DOHH2 (cell line): ENCODE measurements around the gene NPPA.

Experiments
- H3F3A ChIP-seq: fragments of 200-600 bp; sonication (generic), shearing (Covaris generic); 2 replicates; pipeline ENCODE4 v1.6.0; 2016; ENCODE audit warnings: antibody characterized with exemption, mild to moderate bottlenecking; ENCODE audit not compliant: control insufficient read depth, insufficient read depth
- H3K27ac ChIP-seq: fragments of 200-600 bp; sonication (generic); 2 replicates; pipeline ENCODE4 v1.5.1; 2014; ENCODE audit warnings: low read depth, mild to moderate bottlenecking, low read length, moderate library complexity
- H3K27me3 ChIP-seq: fragments of 200-600 bp; sonication (generic); 2 replicates; pipeline ENCODE4 v1.6.1; 2014; ENCODE audit warnings: mild to moderate bottlenecking, low read length, mixed read lengths; ENCODE audit not compliant: control insufficient read depth
- H3K36me3 ChIP-seq: fragments of 200-600 bp; sonication (generic); 2 replicates; pipeline ENCODE4 v1.6.1; 2014; ENCODE audit warnings: mild to moderate bottlenecking, low read length, moderate library complexity, mixed read lengths; ENCODE audit not compliant: control insufficient read depth
- H3K4me1 ChIP-seq: fragments of 200-600 bp; sonication (generic); 2 replicates; pipeline ENCODE4 v1.6.1; 2014; ENCODE audit warnings: mild to moderate bottlenecking, low read length, mixed read lengths; ENCODE audit not compliant: control insufficient read depth
- H3K4me2 ChIP-seq: fragments of 200-600 bp; sonication (generic); 2 replicates; pipeline ENCODE4 v1.6.0; 2014; ENCODE audit warnings: mild to moderate bottlenecking, low read length, moderate library complexity
- H3K4me3 ChIP-seq: fragments of 200-600 bp; sonication (generic); 2 replicates; pipeline ENCODE4 v1.5.1; 2014; ENCODE audit warnings: mild to moderate bottlenecking, low read length, mixed read lengths
- H3K79me2 ChIP-seq: fragments of 200-600 bp; sonication (generic); 2 replicates; pipeline ENCODE4 v1.6.1; 2014; ENCODE audit warnings: mild to moderate bottlenecking, low read length, mixed read lengths; ENCODE audit not compliant: control insufficient read depth
- H3K9me2 ChIP-seq: fragments of 200-600 bp; sonication (generic); replicated peaks from 2 replicates; pipeline ENCODE4 v1.6.1; 2014; ENCODE audit warnings: mild to moderate bottlenecking, low read length, mixed read lengths; ENCODE audit not compliant: control insufficient read depth
- H3K9me3 ChIP-seq: fragments of 200-600 bp; sonication (generic); 2 replicates; pipeline ENCODE4 v1.6.1; 2014; ENCODE audit warnings: antibody characterized with exemption, low read length, mixed read lengths; ENCODE audit not compliant: control insufficient read depth, insufficient read depth
- H4K20me1 ChIP-seq: fragments of 200-600 bp; sonication (generic); 2 replicates; pipeline ENCODE4 v1.6.0; 2014; ENCODE audit warnings: low read depth, mild to moderate bottlenecking, antibody characterized with exemption, low read length, moderate library complexity; ENCODE audit not compliant: control insufficient read depth, insufficient read depth
- CTCF ChIP-seq: fragments of 200-600 bp; sonication (generic); IDR thresholded peaks from one replicate; pipeline ENCODE4 v1.5.1; 2014; ENCODE audit warnings: antibody characterized with exemption, mild to moderate bottlenecking, low read depth, low read length; ENCODE audit not compliant: poor library complexity, severe bottlenecking
- EZH2phosphoT487 ChIP-seq: fragments of 200-600 bp; sonication (generic); IDR thresholded peaks from 2 replicates; pipeline ENCODE4 v1.6.1; 2017; ENCODE audit warnings: borderline replicate concordance, mild to moderate bottlenecking, antibody characterized with exemption, low read length, moderate library complexity, mixed read lengths

NPPA gene

GRCh38 chr1:11850156-11850555 lies 2.6 kb upstream of the NPPA start:
- Histone ChIP-seq H3K9me2 (no peaks in the 10 kb centered on the region), H3K4me3 (no peak overlapping the region), H3K79me2 (no peaks in the 10 kb centered on the region), H3K9me3 (no peaks in the 10 kb centered on the region), H3K36me3 (peaks cover 19% of the 10 kb centered on the region), H3K4me1 (peaks cover 38% of the 10 kb centered on the region), H3K4me2 (no peak overlapping the region), H3K27me3 (peaks cover 6% of the 10 kb centered on the region), H4K20me1 (no peaks in the 10 kb centered on the region; the same call in 1 of the 2 replicates), H3K27ac (no peak overlapping the region), H3F3A (peaks cover 4% of the 10 kb centered on the region)
- TF ChIP-seq CTCF (no peak), EZH2phosphoT487 (no peak)

DNA sequence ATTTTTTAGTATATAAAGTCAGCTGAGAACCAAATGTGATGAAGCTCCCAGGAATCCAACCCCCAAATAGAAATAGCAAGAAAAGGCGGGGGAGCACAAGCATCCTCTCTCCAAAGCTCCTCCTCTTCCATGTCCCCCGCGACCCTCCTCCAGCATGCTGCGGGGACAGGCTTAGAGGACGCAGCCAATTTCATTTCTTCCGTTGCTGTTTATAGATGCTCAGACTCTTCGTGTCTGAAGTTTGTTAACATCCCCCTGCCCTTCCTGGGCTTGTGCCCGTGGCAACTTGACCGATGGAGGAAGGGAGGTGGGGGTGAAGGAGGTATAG lies 754 bp upstream of the NPPA start:
- H3K36me3 ChIP-seq, result peaks cover 37% of the 10 kb centered on the region
- H3F3A ChIP-seq, result peaks cover 4% of the 10 kb centered on the region
- H3K27ac ChIP-seq, result no peak overlapping the region
- TF ChIP-seq CTCF (no peak), EZH2phosphoT487 (no peak)
- no peaks in the 10 kb centered on the region for H3K79me2 ChIP-seq
- peak overlapping the region; percentile 3; the same call in 1 of the 2 replicates for H3K4me3 ChIP-seq
- H3K4me2 ChIP-seq, result peak overlapping the region; percentile 48
- no peaks in the 10 kb centered on the region; the same call in 1 of the 2 replicates for H4K20me1 ChIP-seq
- H3K27me3 ChIP-seq, result peaks cover 3% of the 10 kb centered on the region
- no peaks in the 10 kb centered on the region for H3K9me3 ChIP-seq
- H3K4me1 ChIP-seq, result peaks cover 56% of the 10 kb centered on the region
- no peaks in the 10 kb centered on the region for H3K9me2 ChIP-seq

DNA sequence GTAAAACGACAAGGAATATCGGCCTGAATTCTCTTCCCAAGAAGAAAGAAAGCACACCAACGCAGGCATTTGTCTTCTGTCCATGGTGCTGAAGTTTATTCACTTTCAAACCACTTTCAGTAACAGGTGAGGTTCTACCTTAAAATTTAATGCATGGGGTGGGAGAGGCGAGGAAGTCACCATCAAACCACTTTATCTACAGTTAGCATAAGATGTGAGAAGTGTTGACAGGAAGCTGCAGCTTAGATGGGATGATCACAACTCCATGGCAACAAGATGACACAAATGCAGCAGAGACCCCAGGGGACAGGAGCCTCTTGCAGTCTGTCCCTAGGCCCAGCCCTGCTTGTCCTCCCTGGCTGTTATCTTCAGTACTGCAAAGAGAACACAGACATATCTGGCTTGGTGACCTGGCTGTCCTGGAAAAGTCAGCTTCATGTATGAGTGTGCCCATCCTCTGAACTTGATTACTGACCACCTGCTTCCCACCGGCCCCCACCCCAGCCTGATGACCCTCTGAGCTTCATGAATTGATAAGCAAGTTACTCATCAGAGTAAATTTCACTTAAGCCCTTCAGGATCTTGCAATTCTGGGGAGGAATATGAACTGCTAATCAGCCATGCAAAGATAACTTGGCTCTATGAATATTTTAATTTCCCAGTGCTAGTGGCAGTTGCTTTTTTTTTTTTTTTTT lies 1.8 kb downstream of the NPPA start:
- 0 out of 2 replicates have a peak overlapping the region, but pooled peaks have one; percentile 8 for H3K4me2 ChIP-seq
- no peak overlapping the region for H3K4me3 ChIP-seq
- no peaks in the 10 kb centered on the region for H3K27me3 ChIP-seq
- no peaks in the 10 kb centered on the region for H3K79me2 ChIP-seq
- no peaks in the 10 kb centered on the region for H3K9me3 ChIP-seq
- H3F3A ChIP-seq, result peaks cover 15% of the 10 kb centered on the region
- TF ChIP-seq CTCF (no peak), EZH2phosphoT487 (no peak)
- H4K20me1 ChIP-seq, result no peaks in the 10 kb centered on the region; the same call in 1 of the 2 replicates
- H3K36me3 ChIP-seq, result peaks cover 53% of the 10 kb centered on the region
- H3K9me2 ChIP-seq, result no peaks in the 10 kb centered on the region
- H3K4me1 ChIP-seq, result peaks cover 79% of the 10 kb centered on the region
- peak overlapping the region; percentile 16; the same call in 1 of the 2 replicates for H3K27ac ChIP-seq
